HG02759 (cell line): ENCODE data around the gene HCRTR1.

ENCODE experiments used
- ATAC-seq: cut with Tn5 transposase; IDR thresholded peaks from one replicate; pipeline ENCODE4 v1.9.1; 2021; ENCODE audit warnings: mild to moderate bottlenecking, moderate library complexity; ENCODE audit not compliant: unreplicated experiment

Gene HCRTR1

GRCh38 chr1:31648641-31649357, 31.3 kb downstream of the HCRTR1 start:
- no peak for ATAC-seq

GRCh38 chr1:31650161-31651088, 32.9 kb downstream of the HCRTR1 start:
- ATAC-seq: no peak

GRCh38 chr1:31651089-31651420, 33.6 kb downstream of the HCRTR1 start:
- no peak for ATAC-seq

- no peak for ATAC-seq
These were observed 34.3 kb downstream of the HCRTR1 start for GRCh38 chr1:31651766-31652165.

- no peak for ATAC-seq
These were observed 35.5 kb downstream of the HCRTR1 start for GRCh38 chr1:31652891-31653499.

GRCh38 chr1:31653717-31654473, 36.4 kb downstream of the HCRTR1 start:
- ATAC-seq: no peak

- no peak for ATAC-seq
These were observed 36.9 kb downstream of the HCRTR1 start for GRCh38 chr1:31654474-31654776.

- ATAC-seq: no peak
These were observed 37.6 kb downstream of the HCRTR1 start for GRCh38 chr1:31655104-31655503.

GRCh38 chr1:31655756-31656155, 38.3 kb downstream of the HCRTR1 start:
- no peak for ATAC-seq

- ATAC-seq: no peak
These were observed 39.7 kb downstream of the HCRTR1 start for GRCh38 chr1:31657020-31657804.

GRCh38 chr1:31657972-31658510, 40.6 kb downstream of the HCRTR1 start:
- no peak for ATAC-seq

GRCh38 chr1:31658721-31659120, 41.2 kb downstream of the HCRTR1 start:
- ATAC-seq: no peak

- ATAC-seq: no peak
These were observed 42.4 kb downstream of the HCRTR1 start for GRCh38 chr1:31659889-31660288.

GRCh38 chr1:31660871-31661455, 43.5 kb downstream of the HCRTR1 start:
- ATAC-seq: no peak

- ATAC-seq: no peak
These were observed 44.4 kb downstream of the HCRTR1 start for GRCh38 chr1:31661856-31662255.

- ATAC-seq: no peak
These were observed 45.0 kb downstream of the HCRTR1 start for GRCh38 chr1:31662463-31662862.

- no peak for ATAC-seq
These were observed 46.3 kb downstream of the HCRTR1 start for GRCh38 chr1:31663622-31664452.

- no peak for ATAC-seq
These were observed 47.0 kb downstream of the HCRTR1 start for GRCh38 chr1:31664528-31664927.
